HEK293 (cell line): ENCODE measurements around the gene NAV2.

Source experiments
- CTCF ChIA-PET: fragments of 350-600 bp; formaldehyde crosslinking; extraction: SDS; loops from one replicate; lab custom pipeline; 2021; ENCODE audit warnings: antibody characterized with exemption; lab: Yijun Ruan, JAX
- POLR2A ChIA-PET: fragments of 300-600 bp; formaldehyde crosslinking; extraction: SDS; loops from one replicate; lab custom pipeline; 2020; ENCODE audit warnings: antibody characterized with exemption, inconsistent platforms; lab: Yijun Ruan, JAX
- H3K27ac ChIP-seq: fragments of 200-500 bp; sonication (Bioruptor generic); 2 replicates; pipeline ENCODE4 v1.5.1; 2014; ENCODE audit warnings: low read depth, low read length, control low read depth, inconsistent platforms; ENCODE audit errors: extremely low read depth
- H3K36me3 ChIP-seq, 2 experiments: fragments of 200-500 bp in 1 of 2; sonication (Bioruptor generic) in 1 of 2; 1 replicate in 1 of 2; 2 replicates in 1 of 2; pipeline ENCODE4 v1.5.1; 2014 to 2017; ENCODE audit warnings: inconsistent platforms in 2 of 2, low read length in 2 of 2; ENCODE audit not compliant: control insufficient read depth in 2 of 2, insufficient read depth in 1 of 2
- H3K4me1 ChIP-seq: fragments of 200-500 bp; sonication (Bioruptor generic); 2 replicates; pipeline ENCODE4 v1.5.1; 2014; ENCODE audit warnings: mild to moderate bottlenecking, low read length, inconsistent platforms; ENCODE audit not compliant: control insufficient read depth, insufficient read depth
- H3K4me3 ChIP-seq: 2 replicates; pipeline ENCODE4 v1.5.1; 2011; ENCODE audit warnings: low read depth, mild to moderate bottlenecking, control low read depth, low read length, moderate library complexity
- H3K9me3 ChIP-seq: fragments of 200-500 bp; sonication (Bioruptor generic); 2 replicates; pipeline ENCODE4 v1.5.1; 2014; ENCODE audit warnings: low read depth, low read length, inconsistent platforms; ENCODE audit not compliant: control insufficient read depth, insufficient read depth
- BCL11B ChIP-seq: fragments of 450-650 bp; formaldehyde crosslinking; IDR thresholded peaks from 2 replicates; pipeline ENCODE4 v1.5.1; 2016; ENCODE audit warnings: low read depth, missing biosample characterization, missing genetic modification characterization
- GLI4 ChIP-seq: fragments of 450-650 bp; formaldehyde crosslinking; IDR thresholded peaks from 2 replicates; pipeline ENCODE4 v1.5.1; 2016; ENCODE audit warnings: missing biosample characterization, missing genetic modification characterization
- MEIS1 ChIP-seq: sonication (generic); formaldehyde crosslinking; IDR thresholded peaks from 2 replicates; pipeline ENCODE4 v1.8.1; 2022; ENCODE audit warnings: missing genetic modification reagents, mild to moderate bottlenecking, borderline replicate concordance
- REPIN1 ChIP-seq: fragments of 450-650 bp; formaldehyde crosslinking; IDR thresholded peaks from 2 replicates; pipeline ENCODE4 v1.5.1; 2017; ENCODE audit warnings: missing biosample characterization, missing genetic modification characterization, low read depth
- SCRT2 ChIP-seq: fragments of 450-650 bp; formaldehyde crosslinking; IDR thresholded peaks from 2 replicates; pipeline ENCODE4 v1.5.1; 2016; ENCODE audit warnings: missing biosample characterization, missing genetic modification characterization
- ZNF112 ChIP-seq: fragments of 450-650 bp; formaldehyde crosslinking; IDR thresholded peaks from 2 replicates; pipeline ENCODE4 v1.5.0; 2017; ENCODE audit warnings: missing biosample characterization, missing genetic modification characterization
- ZNF146 ChIP-seq: fragments of 450-650 bp; formaldehyde crosslinking; IDR thresholded peaks from 2 replicates; pipeline ENCODE4 v1.5.1; 2016; ENCODE audit warnings: missing biosample characterization, missing genetic modification characterization
- ZNF155 ChIP-seq: fragments of 450-650 bp; formaldehyde crosslinking; IDR thresholded peaks from 2 replicates; pipeline ENCODE4 v1.5.1; 2016; ENCODE audit warnings: missing biosample characterization, missing genetic modification characterization
- ZNF16 ChIP-seq: fragments of 450-650 bp; formaldehyde crosslinking; IDR thresholded peaks from 2 replicates; pipeline ENCODE4 v1.5.1; 2016; ENCODE audit warnings: low read depth, missing biosample characterization, missing genetic modification characterization
- ZNF239 ChIP-seq: fragments of 450-650 bp; formaldehyde crosslinking; IDR thresholded peaks from 2 replicates; pipeline ENCODE4 v1.5.1; 2016; ENCODE audit warnings: missing biosample characterization, missing genetic modification characterization
- ZNF248 ChIP-seq: fragments of 450-650 bp; formaldehyde crosslinking; IDR thresholded peaks from 2 replicates; pipeline ENCODE4 v1.5.1; 2017; ENCODE audit warnings: missing biosample characterization, missing genetic modification characterization
- ZNF335 ChIP-seq: fragments of 450-650 bp; formaldehyde crosslinking; conservative IDR thresholded peaks from 2 replicates; pipeline ENCODE4 v1.5.1; 2016; ENCODE audit warnings: missing biosample characterization, missing genetic modification characterization
- ZNF350 ChIP-seq: fragments of 450-650 bp; formaldehyde crosslinking; IDR thresholded peaks from 2 replicates; pipeline ENCODE4 v1.5.0; 2017; ENCODE audit warnings: missing biosample characterization, mild to moderate bottlenecking, missing genetic modification characterization
- ZNF791 ChIP-seq: fragments of 450-650 bp; formaldehyde crosslinking; IDR thresholded peaks from 2 replicates; pipeline ENCODE4 v1.5.1; 2016; ENCODE audit warnings: missing biosample characterization, missing genetic modification characterization
- ZSCAN5A ChIP-seq: fragments of 450-650 bp; formaldehyde crosslinking; IDR thresholded peaks from 2 replicates; pipeline ENCODE4 v1.5.1; 2016; ENCODE audit warnings: missing biosample characterization, missing genetic modification characterization
- TF ChIP-seq, protein P1 (sequence below): fragments of 450-650 bp; formaldehyde crosslinking; IDR thresholded peaks from 2 replicates; pipeline ENCODE4 v1.5.1; 2016; ENCODE audit warnings: missing biosample characterization, missing genetic modification characterization

The NAV2 gene

DNA sequence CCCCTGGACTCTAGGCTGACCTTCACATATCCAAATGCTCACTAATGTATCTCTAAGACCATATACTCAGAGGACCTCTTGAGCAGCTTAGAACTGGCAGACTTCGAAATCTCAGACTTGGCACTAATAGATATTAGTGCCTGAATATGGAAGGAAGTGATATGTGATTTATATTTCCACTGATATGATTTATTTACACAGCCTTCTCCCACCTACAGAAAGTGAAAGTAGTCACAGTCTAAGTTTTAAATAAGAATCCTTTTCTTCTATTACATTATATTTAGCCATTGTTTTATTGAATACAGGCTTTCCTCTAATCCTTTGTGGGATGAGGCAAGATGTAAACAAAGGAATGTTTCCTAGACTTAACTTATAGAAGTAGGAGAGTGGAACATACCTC is 6.7 kb upstream of the NAV2 start:
- no peak overlapping the region for H3K4me3 ChIP-seq
- POLR2A ChIA-PET = no interaction called here
- no peaks in the 10 kb centered on the region for H3K9me3 ChIP-seq
- H3K36me3 ChIP-seq = no peaks in the 10 kb centered on the region
- no peak overlapping the region for H3K27ac ChIP-seq
- TF ChIP-seq MEIS1 (CRISPR knock-in tag) = no peak
- no peak for TF ChIP-seq ZNF16
- TF ChIP-seq ZNF155 = no peak
- no peak for TF ChIP-seq ZNF112 (tag by site-specific recombination)
- CTCF ChIA-PET = interaction anchor here (0.6 to 1.0 kb wide), 2 partner anchors 38 to 337 kb away, joined by 3 read pairs; no protein-coding TSS in a partner anchor
- H3K4me1 ChIP-seq = no peaks in the 10 kb centered on the region

DNA sequence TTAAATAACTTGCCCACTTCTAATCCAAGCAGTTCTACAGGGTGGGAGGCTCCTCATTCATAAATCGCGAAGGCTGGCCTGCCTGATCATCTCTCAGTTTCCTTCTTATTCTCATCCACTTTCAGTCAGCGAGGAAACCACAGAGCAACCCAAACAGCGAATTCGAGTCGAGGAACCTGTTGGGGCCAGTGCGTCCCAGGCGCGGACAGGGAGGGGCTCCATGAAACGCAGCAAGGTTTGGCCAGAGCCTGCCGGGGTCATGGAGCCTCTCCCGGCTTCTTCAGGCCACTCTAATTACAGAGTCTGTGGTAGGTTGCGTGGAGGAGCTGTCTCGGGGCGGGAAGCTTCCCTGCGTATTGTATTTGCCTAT is 741 bp upstream of the NAV2 start:
- POLR2A ChIA-PET = interaction anchor here (0.7 to 1.6 kb wide), 5 partner anchors 11 to 62 kb away, joined by 3 to 5 read pairs (median 3); no protein-coding TSS in a partner anchor
- TF ChIP-seq, protein P1, sequence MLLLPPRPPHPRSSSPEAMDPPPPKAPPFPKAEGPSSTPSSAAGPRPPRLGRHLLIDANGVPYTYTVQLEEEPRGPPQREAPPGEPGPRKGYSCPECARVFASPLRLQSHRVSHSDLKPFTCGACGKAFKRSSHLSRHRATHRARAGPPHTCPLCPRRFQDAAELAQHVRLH = no peak
- peak; percentile 84 for TF ChIP-seq SCRT2 (tag by site-specific recombination)
- H3K27ac ChIP-seq = peak overlapping the region; percentile 65
- peak overlapping the region; percentile 57 for H3K4me3 ChIP-seq
- no peaks in the 10 kb centered on the region for H3K9me3 ChIP-seq
- CTCF ChIA-PET = interaction anchor here (0.7 to 1.6 kb wide), 4 partner anchors 10 to 129 kb away, joined by 3 to 4 read pairs (median 4); no protein-coding TSS in a partner anchor
- H3K36me3 ChIP-seq = no peaks in the 10 kb centered on the region
- H3K4me1 ChIP-seq = no peaks in the 10 kb centered on the region

DNA sequence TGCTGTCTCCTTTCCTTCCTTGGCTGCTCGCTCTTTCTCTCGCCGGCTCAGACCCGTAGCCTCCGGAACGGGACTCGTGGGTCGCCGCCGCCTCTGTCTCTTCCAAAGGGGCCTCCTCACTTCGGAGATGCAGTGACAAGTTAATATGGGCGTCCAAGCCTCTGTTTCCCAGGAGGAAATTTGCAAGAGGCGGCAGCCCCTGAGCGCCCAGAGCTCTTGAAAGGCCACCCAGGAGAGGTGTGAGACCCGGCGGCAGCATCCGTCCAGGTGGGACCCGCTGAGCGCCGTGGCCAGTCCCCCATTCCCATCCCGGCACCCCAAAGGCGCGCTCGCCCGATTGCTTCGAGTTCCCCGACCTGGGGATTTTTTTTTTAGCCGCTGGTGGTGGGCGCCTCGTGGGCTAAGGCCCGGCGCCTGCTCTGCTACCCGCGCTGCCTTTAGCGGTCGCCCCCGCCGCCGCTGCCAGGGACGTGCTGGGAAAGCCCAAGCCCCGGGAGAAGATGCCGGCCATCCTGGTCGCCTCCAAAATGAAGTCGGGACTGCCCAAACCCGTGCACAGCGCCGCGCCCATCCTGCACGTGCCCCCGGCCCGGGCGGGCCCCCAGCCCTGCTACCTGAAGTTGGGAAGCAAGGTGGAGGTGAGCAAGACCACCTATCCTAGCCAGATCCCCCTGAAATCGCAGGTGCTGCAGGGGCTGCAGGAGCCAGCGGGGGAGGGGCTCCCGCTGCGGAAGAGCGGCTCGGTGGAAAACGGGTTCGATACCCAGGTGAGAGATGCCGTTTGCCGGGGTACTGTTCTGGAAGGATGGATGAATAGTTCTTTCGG is 772 bp downstream of the NAV2 start:
- no peaks in the 10 kb centered on the region for H3K9me3 ChIP-seq
- POLR2A ChIA-PET = interaction anchor here (1.6 kb wide), 1 partner anchor 10 kb away, joined by 5 read pairs; no protein-coding TSS in a partner anchor
- peak overlapping the region; percentile 57 for H3K4me3 ChIP-seq
- no peaks in the 10 kb centered on the region for H3K4me1 ChIP-seq
- no peak for TF ChIP-seq REPIN1
- no peak for TF ChIP-seq ZNF146 (tag by site-specific recombination)
- TF ChIP-seq GLI4 (tag by site-specific recombination) = no peak
- no peak for TF ChIP-seq ZNF248 (tag by site-specific recombination)
- TF ChIP-seq ZNF791 = no peak
- no peak for TF ChIP-seq BCL11B
- TF ChIP-seq ZNF350 (tag by site-specific recombination) = no peak
- TF ChIP-seq ZNF335 (tag by site-specific recombination) = peak; percentile 18
- no peak for TF ChIP-seq ZNF239
- no peak overlapping the region for H3K27ac ChIP-seq
- CTCF ChIA-PET = interaction anchor here (0.6 kb wide), 1 partner anchor 148 kb away, joined by 4 read pairs; no protein-coding TSS in a partner anchor
- H3K36me3 ChIP-seq = no peaks in the 10 kb centered on the region

DNA sequence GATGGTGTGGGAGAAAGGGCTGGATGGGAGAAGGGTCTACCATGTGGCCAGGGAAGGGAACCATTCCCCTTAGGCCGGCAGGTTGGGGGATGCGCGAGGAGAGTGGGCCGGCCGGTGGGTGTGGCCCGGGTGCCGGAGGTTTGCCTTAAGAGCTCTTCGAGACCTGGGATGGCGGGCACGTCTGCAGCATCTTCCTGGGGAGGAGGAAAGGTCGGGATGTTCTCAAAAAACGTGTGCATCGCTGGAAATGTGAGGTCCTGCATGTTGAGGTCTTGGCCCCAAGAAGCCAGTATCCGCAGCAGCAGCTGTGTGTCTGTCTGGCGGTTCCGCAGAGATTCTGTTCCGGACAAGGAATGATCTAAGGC is 1.4 kb downstream of the NAV2 start:
- Histone ChIP-seq H3K9me3 (no peaks in the 10 kb centered on the region), H3K4me3 (0 out of 2 replicates have a peak overlapping the region, but pooled peaks have one; percentile 1), H3K4me1 (no peaks in the 10 kb centered on the region), H3K27ac (no peak overlapping the region), H3K36me3 (no peaks in the 10 kb centered on the region)
- ChIA-PET CTCF (no interaction called here), POLR2A (no interaction called here)
- no peak for TF ChIP-seq ZSCAN5A (tag by site-specific recombination)
